GM12878 (cell line): ENCODE results near the gene VSIG10L2.

Source experiments
- CTCF ChIP-seq, 3 experiments: IDR thresholded peaks in 2 of 3; conservative IDR thresholded peaks in 1 of 3; 2 replicates each; pipeline ENCODE4 v1.5.1; 2011; ENCODE audit warnings: low read depth in 3 of 3, low read length in 3 of 3, mild to moderate bottlenecking in 3 of 3, control low read depth in 2 of 3, moderate library complexity in 2 of 3, inconsistent platforms in 1 of 3, mixed read lengths in 1 of 3; ENCODE audit not compliant: control insufficient read depth in 2 of 3, insufficient read depth in 1 of 3; ENCODE audit errors: extremely low read depth in 1 of 3
- EZH2 ChIP-seq: IDR thresholded peaks from 2 replicates; pipeline ENCODE4 v1.6.1; 2012; ENCODE audit warnings: low read depth, mild to moderate bottlenecking, control low read depth, inconsistent platforms, low read length, borderline replicate concordance; ENCODE audit not compliant: control insufficient read depth
- FOXM1 ChIP-seq: IDR thresholded peaks from 2 replicates; pipeline ENCODE4 v1.6.1; 2012; ENCODE audit warnings: low read depth, mild to moderate bottlenecking, inconsistent platforms, low read length, moderate library complexity
- IKZF1 ChIP-seq: fragments of 450-650 bp; conservative IDR thresholded peaks from 2 replicates; pipeline ENCODE4 v1.6.1; 2017; ENCODE audit warnings: antibody characterized with exemption, mild to moderate bottlenecking
- JUND ChIP-seq: IDR thresholded peaks from 2 replicates; pipeline ENCODE4 v1.6.1; 2012; ENCODE audit warnings: low read depth, mild to moderate bottlenecking, low read length, improper control_type of control experiment, moderate library complexity
- NFXL1 ChIP-seq: fragments of 450-650 bp; IDR thresholded peaks from 2 replicates; pipeline ENCODE4 v1.6.1; 2017; ENCODE audit warnings: antibody characterized with exemption, mild to moderate bottlenecking, borderline replicate concordance
- POLR2A ChIP-seq: IDR thresholded peaks from 2 replicates; pipeline ENCODE4 v1.6.1; 2011; ENCODE audit warnings: low read depth, mild to moderate bottlenecking, low read length
- POLR2AphosphoS5 ChIP-seq: IDR thresholded peaks from 2 replicates; pipeline ENCODE4 v1.6.1; 2011; ENCODE audit warnings: mild to moderate bottlenecking, low read length, inconsistent platforms
- RAD21 ChIP-seq: IDR thresholded peaks from 2 replicates; pipeline ENCODE4 v1.6.1; 2011; ENCODE audit warnings: mild to moderate bottlenecking, low read depth, low read length, moderate library complexity; ENCODE audit not compliant: insufficient read depth
- RCOR1 ChIP-seq: conservative IDR thresholded peaks from 2 replicates; pipeline ENCODE4 v1.6.1; 2012; ENCODE audit warnings: low read depth, low read length, improper control_type of control experiment
- ZBTB4 ChIP-seq: fragments of 450-650 bp; formaldehyde crosslinking; IDR thresholded peaks from 2 replicates; pipeline ENCODE4 v1.4.0; 2022; ENCODE audit warnings: mild to moderate bottlenecking, moderate library complexity

DNA sequence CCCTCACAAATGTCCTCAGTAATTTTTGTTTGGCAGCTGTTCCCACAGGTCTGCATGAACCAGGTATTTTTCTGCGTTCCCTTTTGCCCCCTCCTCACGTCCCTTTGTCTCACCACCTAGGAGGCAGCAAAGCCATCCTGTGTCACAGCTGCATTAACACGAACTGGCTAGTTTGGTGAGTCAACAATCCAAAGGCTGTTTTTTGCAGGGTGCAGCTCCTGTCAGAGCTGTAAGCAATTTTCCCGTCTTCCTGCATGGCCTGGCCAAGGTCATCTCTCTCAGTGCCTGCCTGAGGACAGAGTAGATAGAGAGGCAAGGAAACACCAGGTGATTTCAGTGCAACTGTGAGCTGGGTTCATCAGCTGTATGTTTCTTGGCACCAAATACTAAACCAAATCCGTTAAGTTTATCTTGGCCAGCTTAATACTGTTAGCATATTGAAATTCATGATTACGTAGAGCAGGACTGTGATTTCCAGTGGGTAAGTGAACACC, 20.6 kb upstream of the VSIG10L2 start:
- TF ChIP-seq ZBTB4 (CRISPR knock-in tag) (no peak), FOXM1 (no peak), RCOR1 (no peak), NFXL1 (no peak), CTCF (IDR thresholded peaks at IDR 0.05 in 2 of 3, conservative IDR thresholded peaks at IDR 0.05 in 1 of 3; ENCODE audit: control insufficient read depth in 2 of 3, extremely low read depth in 1 of 3, insufficient read depth in 1 of 3, low read depth in 3 of 3, low read length in 3 of 3) (no peak), EZH2 (no peak), IKZF1 (no peak), RAD21 (no peak), POLR2A (no peak), JUND (no peak), POLR2AphosphoS5 (no peak)
